ENCODE data around the gene BEAN1.
"Not testable (repeated sequence)": the region's sequence is repeated elsewhere in the genome, so short reads cannot be mapped to it uniquely, and the experiment has no call there.

Gene BEAN1

DNA sequence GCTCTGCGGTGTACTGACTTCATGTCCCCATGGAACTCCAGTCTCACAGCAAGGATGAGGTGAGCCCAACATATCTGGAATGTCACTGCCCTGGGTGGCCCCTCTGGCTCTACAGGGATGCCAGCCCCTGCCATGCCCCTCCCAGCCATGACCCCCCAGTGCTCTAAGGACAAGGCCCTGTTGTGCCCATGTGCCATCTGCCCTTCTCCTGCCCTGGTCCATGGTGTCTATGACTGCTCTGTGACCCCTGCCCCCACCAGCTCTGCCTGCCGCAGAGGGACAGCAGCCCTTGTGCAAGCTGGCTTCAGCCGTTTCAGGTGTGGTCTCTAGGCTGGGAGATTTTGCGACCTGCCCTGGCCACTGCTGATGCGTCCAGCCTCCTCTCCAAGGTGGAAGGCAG is 82.5 kb downstream of the BEAN1 start:
- Histone ChIP-seq H3K27ac (ENCODE audit: low read depth, low read length) (no peak overlapping the region), H3K4me1 (ENCODE audit: insufficient read depth, low read length) (peaks cover 12% of the 10 kb centered on the region)

DNA sequence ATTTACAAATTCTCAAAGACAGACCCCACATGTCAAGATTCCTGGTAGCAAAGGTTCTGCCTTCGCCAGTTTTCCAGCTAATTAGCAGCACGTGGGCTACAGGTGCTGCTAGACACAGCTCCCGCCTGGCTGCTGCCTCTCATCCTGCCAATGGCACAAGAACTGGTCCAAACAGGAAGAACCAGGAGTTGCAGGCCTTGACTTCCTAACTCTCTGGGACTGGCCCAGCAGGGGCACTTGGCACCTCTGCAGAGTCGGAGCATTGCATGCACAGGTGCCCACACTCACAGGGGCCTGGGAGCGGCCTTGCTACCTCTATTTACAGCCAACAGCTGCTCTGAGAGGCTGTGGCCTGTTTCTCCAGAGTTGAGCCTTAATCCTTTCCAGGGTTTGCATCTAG is 83.2 kb downstream of the BEAN1 start:
- H3K36me3 ChIP-seq (ENCODE audit: insufficient read depth, low read length), result peaks cover 34% of the 10 kb centered on the region
- H3K9me3 ChIP-seq (ENCODE audit: low read length), result no peaks in the 10 kb centered on the region
- H3K9ac ChIP-seq (ENCODE audit: low read length), result no peak overlapping the region
- H3K4me3 ChIP-seq (ENCODE audit: low read depth in 1 of 2, low read length in 2 of 2), result no peak overlapping the region
- no peak overlapping the region for H3K27ac ChIP-seq (ENCODE audit: low read depth, low read length)
- H3K27me3 ChIP-seq (ENCODE audit: control insufficient read depth in 1 of 2, insufficient read depth in 2 of 2, low read length in 2 of 2), result no peaks in the 10 kb centered on the region
- H3K4me1 ChIP-seq (ENCODE audit: insufficient read depth, low read length), result peaks cover 12% of the 10 kb centered on the region

More for the DNA sequence above, 82.5 kb downstream of the BEAN1 start:
- Histone ChIP-seq H3K27me3 (ENCODE audit: control insufficient read depth in 1 of 2, insufficient read depth in 2 of 2, low read length in 2 of 2) (no peaks in the 10 kb centered on the region), H3K36me3 (ENCODE audit: insufficient read depth, low read length) (peaks cover 34% of the 10 kb centered on the region), H3K9ac (ENCODE audit: low read length) (no peak overlapping the region), H3K4me3 (ENCODE audit: low read depth in 1 of 2, low read length in 2 of 2) (no peak overlapping the region), H3K9me3 (ENCODE audit: low read length) (no peaks in the 10 kb centered on the region)

DNA sequence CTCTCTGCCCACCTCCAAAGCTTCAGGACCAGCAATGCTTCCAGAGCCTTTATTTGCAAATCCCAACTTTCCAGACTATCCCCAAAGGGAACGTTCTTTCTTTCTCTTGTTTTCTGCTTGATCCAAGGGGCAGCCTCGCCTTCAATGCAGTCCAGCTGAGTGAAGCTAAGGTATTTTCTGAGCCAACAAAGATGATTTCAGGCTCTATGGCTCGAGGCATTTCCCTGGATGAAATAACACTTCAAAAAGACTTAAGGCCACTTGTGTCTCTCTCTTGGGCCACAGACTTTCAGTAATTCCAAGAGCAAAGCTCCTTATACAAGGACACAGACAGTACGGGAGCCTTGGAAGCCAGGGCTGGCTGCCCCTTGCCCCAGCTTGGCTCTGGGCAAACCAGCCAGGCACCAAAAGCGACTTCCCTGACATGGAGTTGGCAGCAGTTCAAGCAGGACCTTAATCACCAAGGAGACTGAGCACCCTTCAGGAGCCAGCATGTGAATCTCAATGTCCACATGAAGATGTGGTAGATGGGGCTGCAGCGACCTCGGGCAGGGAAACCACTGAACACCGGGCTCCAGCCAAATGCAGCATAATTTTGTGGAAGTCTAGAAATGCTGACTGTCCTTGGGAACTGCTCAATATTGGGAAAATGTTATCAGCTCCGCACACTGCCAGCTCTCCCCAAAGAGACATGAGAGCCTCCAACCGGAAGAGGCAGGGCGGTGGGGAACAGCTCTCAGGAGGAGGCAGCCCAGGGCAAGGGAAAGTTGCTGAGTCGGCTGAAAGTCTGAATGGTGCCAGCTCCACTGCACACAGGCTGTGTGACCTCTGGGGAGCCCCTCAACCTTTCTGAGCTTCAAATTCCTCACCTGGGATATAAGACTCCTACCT is 83.9 kb downstream of the BEAN1 start:
- Histone ChIP-seq H3K4me3 (ENCODE audit: low read depth in 1 of 2, low read length in 2 of 2) (no peak overlapping the region), H3K27me3 (ENCODE audit: control insufficient read depth in 1 of 2, insufficient read depth in 2 of 2, low read length in 2 of 2) (no peaks in the 10 kb centered on the region), H3K27ac (ENCODE audit: low read depth, low read length) (no peak overlapping the region), H3K36me3 (ENCODE audit: insufficient read depth, low read length) (peaks cover 34% of the 10 kb centered on the region), H3K9me3 (ENCODE audit: low read length) (no peaks in the 10 kb centered on the region), H3K4me1 (ENCODE audit: insufficient read depth, low read length) (peaks cover 15% of the 10 kb centered on the region), H3K9ac (ENCODE audit: low read length) (no peak overlapping the region)

DNA sequence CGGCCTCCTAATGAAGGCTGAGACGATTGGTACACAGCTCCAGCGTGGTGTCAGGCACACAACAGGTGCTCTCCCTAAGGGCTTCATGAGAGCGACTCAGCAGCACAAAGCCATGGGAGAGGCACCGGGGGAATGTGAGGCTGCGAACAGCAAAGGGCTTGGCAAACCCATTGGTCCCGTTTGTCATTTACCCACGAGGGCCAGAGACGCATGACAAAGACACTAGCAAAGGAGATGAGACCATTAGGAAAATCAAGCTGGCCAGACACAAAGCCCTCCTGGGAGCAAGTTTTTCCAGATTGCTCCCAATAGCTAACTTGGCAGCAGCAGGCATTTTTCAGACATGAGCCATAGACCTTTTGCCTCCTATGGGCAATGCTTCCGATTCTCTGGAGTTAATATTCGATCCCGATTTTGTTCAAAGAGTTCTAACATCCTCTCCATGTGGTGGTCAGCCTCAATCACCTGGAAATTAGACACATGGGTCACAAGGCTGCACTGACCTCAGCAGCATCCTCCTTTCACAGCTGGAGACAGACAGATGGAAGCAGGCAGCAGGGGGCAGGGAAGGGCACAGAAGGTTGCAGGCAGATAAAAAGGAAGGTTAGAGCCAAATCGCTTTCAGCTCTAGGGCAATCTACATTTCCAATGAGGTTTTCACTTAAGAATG is 84.6 kb downstream of the BEAN1 start:
- H3K4me1 ChIP-seq (ENCODE audit: insufficient read depth, low read length), result peaks cover 23% of the 10 kb centered on the region
- H3K9ac ChIP-seq (ENCODE audit: low read length), result no peak overlapping the region
- H3K27ac ChIP-seq (ENCODE audit: low read depth, low read length), result no peak overlapping the region
- H3K36me3 ChIP-seq (ENCODE audit: insufficient read depth, low read length), result peaks cover 34% of the 10 kb centered on the region
- H3K27me3 ChIP-seq (ENCODE audit: control insufficient read depth in 1 of 2, insufficient read depth in 2 of 2, low read length in 2 of 2), result no peaks in the 10 kb centered on the region
- no peak overlapping the region for H3K4me3 ChIP-seq (ENCODE audit: low read depth in 1 of 2, low read length in 2 of 2)
- H3K9me3 ChIP-seq (ENCODE audit: low read length), result no peaks in the 10 kb centered on the region

GRCh38 chr16:66512272-66513110 is 85.4 kb downstream of the BEAN1 start:
- H3K27me3 ChIP-seq (ENCODE audit: control insufficient read depth in 1 of 2, insufficient read depth in 2 of 2, low read length in 2 of 2), result no peaks in the 10 kb centered on the region
- no peak overlapping the region for H3K9ac ChIP-seq (ENCODE audit: low read length)
- peaks cover 34% of the 10 kb centered on the region for H3K36me3 ChIP-seq (ENCODE audit: insufficient read depth, low read length)
- H3K27ac ChIP-seq (ENCODE audit: low read depth, low read length), result no peak overlapping the region
- H3K9me3 ChIP-seq (ENCODE audit: low read length), result no peaks in the 10 kb centered on the region
- H3K4me1 ChIP-seq (ENCODE audit: insufficient read depth, low read length), result peaks cover 30% of the 10 kb centered on the region
- no peak overlapping the region for H3K4me3 ChIP-seq (ENCODE audit: low read depth in 1 of 2, low read length in 2 of 2)

GRCh38 chr16:66513111-66513723 is 86.1 kb downstream of the BEAN1 start:
- H3K4me3 ChIP-seq (ENCODE audit: low read depth in 1 of 2, low read length in 2 of 2), result no peak overlapping the region
- peaks cover 34% of the 10 kb centered on the region for H3K36me3 ChIP-seq (ENCODE audit: insufficient read depth, low read length)
- no peak overlapping the region for H3K9ac ChIP-seq (ENCODE audit: low read length)
- H3K9me3 ChIP-seq (ENCODE audit: low read length), result no peaks in the 10 kb centered on the region
- peaks cover 38% of the 10 kb centered on the region for H3K4me1 ChIP-seq (ENCODE audit: insufficient read depth, low read length)
- no peak overlapping the region for H3K27ac ChIP-seq (ENCODE audit: low read depth, low read length)
- no peaks in the 10 kb centered on the region for H3K27me3 ChIP-seq (ENCODE audit: control insufficient read depth in 1 of 2, insufficient read depth in 2 of 2, low read length in 2 of 2)

DNA sequence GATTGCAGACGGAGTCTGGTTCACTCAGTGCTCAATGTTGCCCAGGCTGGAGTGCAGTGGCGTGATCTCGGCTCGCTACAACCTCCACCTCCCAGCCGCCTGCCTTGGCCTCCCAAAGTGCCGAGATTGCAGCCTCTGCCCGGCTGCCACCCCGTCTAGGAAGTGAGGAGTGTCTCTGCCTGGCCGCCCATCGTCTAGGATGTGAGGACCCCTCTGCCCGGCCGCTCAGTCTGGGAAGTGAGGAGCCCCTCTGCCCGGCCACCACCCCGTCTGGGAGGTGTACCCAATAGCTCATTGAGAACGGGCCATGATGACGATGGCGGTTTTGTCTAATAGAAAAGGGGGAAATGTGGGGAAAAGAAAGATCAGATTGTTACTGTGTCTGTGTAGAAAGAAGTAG is 87.3 kb downstream of the BEAN1 start:
- H3K4me1 ChIP-seq (ENCODE audit: insufficient read depth, low read length), result peaks cover 39% of the 10 kb centered on the region
- H3K9me3 ChIP-seq (ENCODE audit: low read length); H3K27me3 ChIP-seq (ENCODE audit: control insufficient read depth in 1 of 2, insufficient read depth in 2 of 2, low read length in 2 of 2); H3K27ac ChIP-seq (ENCODE audit: low read depth, low read length); H3K4me3 ChIP-seq (ENCODE audit: low read depth in 1 of 2, low read length in 2 of 2); H3K9ac ChIP-seq (ENCODE audit: low read length): not testable (repeated sequence)
- H3K36me3 ChIP-seq (ENCODE audit: insufficient read depth, low read length), result peaks cover 27% of the 10 kb centered on the region

DNA sequence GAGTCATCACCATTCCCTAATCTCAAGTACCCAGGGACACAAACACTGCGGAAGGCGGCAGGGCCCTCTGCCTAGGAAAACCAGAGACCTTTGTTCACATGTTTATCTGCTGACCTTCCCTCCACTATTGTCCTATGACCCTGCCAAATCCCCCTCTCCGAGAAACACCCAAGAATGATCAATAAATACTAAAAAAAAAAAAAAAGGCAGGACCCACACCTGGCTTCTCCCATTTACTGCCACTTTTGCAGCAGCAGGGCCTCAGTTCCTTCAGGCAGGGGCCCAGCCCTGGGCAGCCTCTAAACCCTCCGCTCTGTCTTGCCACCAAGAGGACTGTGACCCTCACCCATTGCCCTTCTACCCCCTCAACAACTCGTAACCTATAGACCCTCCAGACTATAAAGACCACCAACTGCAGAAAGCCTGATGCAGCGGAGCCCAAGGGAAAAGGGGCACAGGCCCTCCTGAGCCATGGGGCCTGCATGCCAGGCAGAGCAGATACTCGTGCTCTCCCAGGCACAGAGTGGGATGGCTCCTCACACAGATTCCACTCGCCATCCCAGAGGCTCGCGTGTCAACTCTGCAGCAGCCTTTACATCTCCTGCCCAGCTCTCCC is 88.0 kb downstream of the BEAN1 start:
- H3K27ac ChIP-seq (ENCODE audit: low read depth, low read length); H3K9me3 ChIP-seq (ENCODE audit: low read length); H3K9ac ChIP-seq (ENCODE audit: low read length); H3K27me3 ChIP-seq (ENCODE audit: control insufficient read depth in 1 of 2, insufficient read depth in 2 of 2, low read length in 2 of 2); H3K4me3 ChIP-seq (ENCODE audit: low read depth in 1 of 2, low read length in 2 of 2): not testable (repeated sequence)
- H3K4me1 ChIP-seq (ENCODE audit: insufficient read depth, low read length), result peaks cover 39% of the 10 kb centered on the region
- peaks cover 27% of the 10 kb centered on the region for H3K36me3 ChIP-seq (ENCODE audit: insufficient read depth, low read length)

- H3K27ac ChIP-seq (ENCODE audit: low read depth, low read length), result peak overlapping the region; percentile 20
- H3K4me1 ChIP-seq (ENCODE audit: insufficient read depth, low read length), result peaks cover 39% of the 10 kb centered on the region
- no peaks in the 10 kb centered on the region for H3K27me3 ChIP-seq (ENCODE audit: control insufficient read depth in 1 of 2, insufficient read depth in 2 of 2, low read length in 2 of 2)
- H3K9ac ChIP-seq (ENCODE audit: low read length), result no peak overlapping the region
- H3K4me3 ChIP-seq (ENCODE audit: low read depth in 1 of 2, low read length in 2 of 2), result no peak overlapping the region
- H3K9me3 ChIP-seq (ENCODE audit: low read length), result no peaks in the 10 kb centered on the region
- H3K36me3 ChIP-seq (ENCODE audit: insufficient read depth, low read length), result peaks cover 22% of the 10 kb centered on the region
Observed at GRCh38 chr16:66515596-66516508, 88.8 kb downstream of the BEAN1 start.

DNA sequence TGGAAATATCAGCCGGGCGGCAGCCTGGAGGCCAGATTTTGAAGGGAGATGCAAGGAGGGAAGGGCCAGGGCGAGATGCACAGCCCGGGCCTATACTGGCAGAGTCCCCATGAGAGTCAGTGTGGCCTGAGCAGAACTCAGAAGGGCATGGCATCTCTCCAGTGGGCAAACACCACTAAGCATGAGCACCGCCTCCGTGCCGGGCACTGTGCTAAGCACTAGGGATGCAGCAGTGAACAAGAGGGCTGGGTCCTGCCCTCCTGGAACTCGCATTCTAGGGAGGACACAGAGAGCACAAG is 89.4 kb downstream of the BEAN1 start:
- Histone ChIP-seq H3K4me1 (ENCODE audit: insufficient read depth, low read length) (peaks cover 41% of the 10 kb centered on the region), H3K9ac (ENCODE audit: low read length) (no peak overlapping the region)

More for the DNA sequence above, 89.4 kb downstream of the BEAN1 start:
- Histone ChIP-seq H3K4me3 (ENCODE audit: low read depth in 1 of 2, low read length in 2 of 2) (no peak overlapping the region), H3K36me3 (ENCODE audit: insufficient read depth, low read length) (peaks cover 21% of the 10 kb centered on the region), H3K9me3 (ENCODE audit: low read length) (no peaks in the 10 kb centered on the region), H3K27me3 (ENCODE audit: control insufficient read depth in 1 of 2, insufficient read depth in 2 of 2, low read length in 2 of 2) (no peaks in the 10 kb centered on the region), H3K27ac (ENCODE audit: low read depth, low read length) (peak overlapping the region; percentile 20)

Data from muscle layer of colon (tissue), 2 donors.